Fibroblast of lung (primary cell): ENCODE data around the gene ZNF747.
"Not testable (repeated sequence)": the region's sequence is repeated elsewhere in the genome, so short reads cannot be mapped to it uniquely, and the experiment has no call there.

Experiments
- CTCF ChIP-seq, 2 donors: IDR thresholded peaks in 1 of 2; conservative IDR thresholded peaks in 1 of 2; 1 replicate in 1 of 2; 2 replicates in 1 of 2; pipeline ENCODE4 v1.5.1; 2011 to 2012; ENCODE audit warnings: low read length in 2 of 2, control low read depth in 1 of 2, inconsistent platforms in 1 of 2, low read depth in 1 of 2, mild to moderate bottlenecking in 1 of 2
- EZH2 ChIP-seq: IDR thresholded peaks from 2 replicates; pipeline ENCODE4 v1.5.1; 2012; ENCODE audit warnings: low read length, control low read depth, mild to moderate bottlenecking; ENCODE audit errors: missing control alignments

GRCh38 chr16:30536391-30537024 is 1.9 kb upstream of the ZNF747 start:
- TF ChIP-seq CTCF (conservative IDR thresholded peaks at IDR 0.05 in 1 of 2, IDR thresholded peaks at IDR 0.05 in 1 of 2; ENCODE audit: low read depth in 1 of 2, low read length in 2 of 2); EZH2: not testable (repeated sequence)
